Calu3 (cell line): ENCODE data around the gene FIGN. TPM values are rescaled to one million over a fixed set of nuclear protein-coding genes. Genes with fewer than 3 reads are reported as not detected.

Experiments
- BruUV-seq: library from RNA; stranded (reverse); fragments of 400-500 nt; replicated peaks from 2 replicates; lab custom pipeline; 2021; lab: Mats Ljungman, UMichigan
- CTCF ChIA-PET: fragments of 300-600 bp; sonication (Branson Sonifier 250); formaldehyde crosslinking; loops from one replicate; lab custom pipeline; 2022; ENCODE audit warnings: antibody characterized with exemption; lab: Charles Lee
- DNase-seq: peaks from one replicate; pipeline ENCODE4 v3.0.0; 2022
- H3K27ac Mint-ChIP-seq: one replicate; pipeline ENCODE4 v1.8.0; 2022; ENCODE audit warnings: mixed read lengths; ENCODE audit not compliant: unreplicated experiment
- H3K27me3 Mint-ChIP-seq: one replicate; pipeline ENCODE4 v1.8.0; 2022; ENCODE audit warnings: mixed read lengths; ENCODE audit not compliant: unreplicated experiment
- H3K36me3 Mint-ChIP-seq: one replicate; pipeline ENCODE4 v1.8.0; 2022; ENCODE audit warnings: mild to moderate bottlenecking, moderate library complexity, mixed read lengths; ENCODE audit not compliant: insufficient read depth, unreplicated experiment
- H3K4me1 Mint-ChIP-seq: one replicate; pipeline ENCODE4 v1.8.0; 2022; ENCODE audit warnings: mild to moderate bottlenecking, low read depth, mixed read lengths; ENCODE audit not compliant: unreplicated experiment
- H3K4me3 Mint-ChIP-seq: one replicate; pipeline ENCODE4 v1.8.0; 2022; ENCODE audit warnings: mild to moderate bottlenecking, low read depth, moderate library complexity, mixed read lengths; ENCODE audit not compliant: unreplicated experiment
- H3K9me3 Mint-ChIP-seq: one replicate; pipeline ENCODE4 v1.8.0; 2022; ENCODE audit warnings: low read depth, mixed read lengths; ENCODE audit not compliant: unreplicated experiment
- intact Hi-C: fragments of 100-400 bp; cut with micrococcal nuclease; formaldehyde crosslinking; loops from one replicate; pipeline ENCODE4 v1.10.0; 2022; ENCODE audit not compliant: unreplicated experiment
- total RNA-seq: library from RNA; stranded (reverse); gene quantifications from 2 replicates; pipeline ENCODE4 v1.2.3, GENCODE V29; 2022
- TF ChIP-seq, protein P1 (sequence below): fragments of 200-600 bp; IDR thresholded peaks from one replicate; pipeline ENCODE4 v1.8.0; 2022; ENCODE audit warnings: antibody characterized with exemption; ENCODE audit not compliant: unreplicated experiment

Gene FIGN
- total RNA-seq, 1 experiment from 2014 or later = 9.1 TPM

DNA sequence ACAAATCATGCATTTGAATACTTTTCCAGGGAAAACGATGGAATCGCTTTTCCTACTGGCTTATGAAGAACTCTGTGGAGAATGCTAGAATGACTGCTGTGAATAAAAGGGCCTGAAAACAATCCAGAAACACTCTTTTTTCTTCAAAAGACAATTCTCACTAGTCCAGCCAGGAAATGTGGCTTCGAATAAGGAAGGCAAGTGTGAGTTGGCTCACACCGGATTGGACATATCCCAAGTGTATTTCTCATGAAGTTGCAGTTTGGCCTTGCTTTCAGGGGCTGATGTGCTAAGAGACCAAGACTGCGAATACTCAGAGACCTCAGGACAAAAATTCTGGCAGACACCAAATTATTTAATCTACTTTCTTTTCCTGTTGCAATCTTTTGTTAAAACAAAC lies 54.1 kb downstream of the FIGN start:
- TF ChIP-seq, protein P1, sequence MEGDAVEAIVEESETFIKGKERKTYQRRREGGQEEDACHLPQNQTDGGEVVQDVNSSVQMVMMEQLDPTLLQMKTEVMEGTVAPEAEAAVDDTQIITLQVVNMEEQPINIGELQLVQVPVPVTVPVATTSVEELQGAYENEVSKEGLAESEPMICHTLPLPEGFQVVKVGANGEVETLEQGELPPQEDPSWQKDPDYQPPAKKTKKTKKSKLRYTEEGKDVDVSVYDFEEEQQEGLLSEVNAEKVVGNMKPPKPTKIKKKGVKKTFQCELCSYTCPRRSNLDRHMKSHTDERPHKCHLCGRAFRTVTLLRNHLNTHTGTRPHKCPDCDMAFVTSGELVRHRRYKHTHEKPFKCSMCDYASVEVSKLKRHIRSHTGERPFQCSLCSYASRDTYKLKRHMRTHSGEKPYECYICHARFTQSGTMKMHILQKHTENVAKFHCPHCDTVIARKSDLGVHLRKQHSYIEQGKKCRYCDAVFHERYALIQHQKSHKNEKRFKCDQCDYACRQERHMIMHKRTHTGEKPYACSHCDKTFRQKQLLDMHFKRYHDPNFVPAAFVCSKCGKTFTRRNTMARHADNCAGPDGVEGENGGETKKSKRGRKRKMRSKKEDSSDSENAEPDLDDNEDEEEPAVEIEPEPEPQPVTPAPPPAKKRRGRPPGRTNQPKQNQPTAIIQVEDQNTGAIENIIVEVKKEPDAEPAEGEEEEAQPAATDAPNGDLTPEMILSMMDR = no peak
- H3K9me3 Mint-ChIP-seq = no peaks in the 10 kb centered on the region
- no peak for DNase-seq
- BruUV-seq = no TSS peak
- no peak overlapping the region for H3K27ac Mint-ChIP-seq
- peaks cover 20% of the 10 kb centered on the region for H3K4me1 Mint-ChIP-seq
- no peaks in the 10 kb centered on the region for H3K36me3 Mint-ChIP-seq
- intact Hi-C loops = no loop called here
- no peaks in the 10 kb centered on the region for H3K27me3 Mint-ChIP-seq
- no peak overlapping the region for H3K4me3 Mint-ChIP-seq
- CTCF ChIA-PET = no interaction called here

DNA sequence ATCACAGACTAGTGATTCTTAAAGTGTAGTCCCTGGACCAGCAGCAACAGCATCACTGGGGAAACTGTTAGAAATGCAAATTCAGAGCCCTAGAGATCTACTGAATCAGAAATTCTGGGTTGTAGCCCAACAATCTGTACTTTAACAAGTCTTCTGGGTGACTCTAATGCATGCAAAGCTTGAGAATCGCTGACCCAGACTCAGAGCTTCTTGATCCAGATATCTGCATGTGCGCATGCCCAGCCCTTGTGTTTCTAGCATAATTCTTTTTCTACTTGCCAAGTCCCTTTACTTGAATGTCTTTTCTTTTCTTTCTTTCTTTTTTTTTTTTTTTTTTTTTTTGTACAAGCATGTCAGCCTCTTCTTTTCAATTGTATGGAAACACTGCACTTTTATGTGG lies 60.4 kb downstream of the FIGN start:
- no TSS peak for BruUV-seq
- no peak overlapping the region for H3K27ac Mint-ChIP-seq
- intact Hi-C loops = no loop called here
- H3K4me3 Mint-ChIP-seq = no peak overlapping the region
- H3K36me3 Mint-ChIP-seq = no peaks in the 10 kb centered on the region
- H3K27me3 Mint-ChIP-seq = no peaks in the 10 kb centered on the region
- H3K4me1 Mint-ChIP-seq = no peaks in the 10 kb centered on the region
- DNase-seq = no peak
- no peaks in the 10 kb centered on the region for H3K9me3 Mint-ChIP-seq
- TF ChIP-seq, protein P1 = no peak
- CTCF ChIA-PET = interaction anchor here (0.7 kb wide), 1 partner anchor 211 kb away, joined by 5 read pairs; no protein-coding TSS in a partner anchor

DNA sequence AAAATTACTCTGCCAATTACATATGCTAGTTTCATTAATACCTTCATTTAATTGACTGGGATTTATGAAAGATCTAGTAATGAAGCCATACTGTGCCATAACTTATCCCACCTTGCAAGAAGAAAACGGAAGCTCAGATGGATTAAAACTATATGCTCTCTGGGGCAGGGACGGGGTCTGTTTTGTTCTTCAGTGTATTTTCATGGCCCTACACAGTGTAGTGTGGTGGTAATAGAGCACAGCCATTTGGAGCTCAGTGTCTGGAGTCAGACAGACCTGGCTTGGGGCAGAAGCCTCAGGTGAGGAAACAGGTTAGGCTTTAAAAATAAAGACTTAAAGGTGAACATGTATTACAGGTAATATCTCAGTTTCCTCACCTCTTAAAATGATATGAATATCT lies 62.3 kb downstream of the FIGN start:
- no peaks in the 10 kb centered on the region for H3K9me3 Mint-ChIP-seq
- H3K4me3 Mint-ChIP-seq = no peak overlapping the region
- no peak overlapping the region for H3K27ac Mint-ChIP-seq
- no peaks in the 10 kb centered on the region for H3K36me3 Mint-ChIP-seq
- peaks cover under 1% of the 10 kb centered on the region for H3K4me1 Mint-ChIP-seq
- intact Hi-C loops = no loop called here
- CTCF ChIA-PET = no interaction called here
- TF ChIP-seq, protein P1 = no peak
- BruUV-seq = no TSS peak
- H3K27me3 Mint-ChIP-seq = no peaks in the 10 kb centered on the region
- DNase-seq = no peak

DNA sequence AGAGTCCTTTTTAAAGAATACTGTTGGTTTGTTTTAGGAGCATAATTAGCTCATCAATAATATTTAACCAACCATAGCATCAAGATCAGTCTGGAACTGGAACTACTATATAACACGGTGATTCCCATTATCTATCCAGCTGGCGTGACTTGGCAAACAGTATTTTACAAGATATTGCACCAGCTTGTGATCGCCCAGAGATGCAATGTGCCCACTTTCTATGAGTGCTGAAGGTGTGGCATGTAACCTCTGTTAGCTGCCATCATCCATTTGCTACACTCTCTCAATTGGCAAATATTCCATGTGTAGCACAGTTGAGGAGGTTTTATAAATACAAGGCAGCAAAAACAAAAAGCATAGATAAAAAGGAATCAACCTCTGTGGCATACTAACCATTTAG lies 64.9 kb downstream of the FIGN start:
- CTCF ChIA-PET = no interaction called here
- no peak for DNase-seq
- Mint-ChIP-seq H3K27me3 (no peaks in the 10 kb centered on the region), H3K4me1 (peaks cover 26% of the 10 kb centered on the region), H3K4me3 (no peak overlapping the region), H3K36me3 (peaks cover 13% of the 10 kb centered on the region), H3K27ac (no peak overlapping the region), H3K9me3 (peaks cover 2% of the 10 kb centered on the region)
- intact Hi-C loops = no loop called here
- TF ChIP-seq, protein P1 = no peak
- BruUV-seq = no TSS peak
